Measurements from ENCODE around the gene LCN1. TPM values are rescaled to one million over a fixed set of nuclear protein-coding genes. Genes with fewer than 3 reads are reported as not detected.
"Not testable (repeated sequence)": the region's sequence is repeated elsewhere in the genome, so short reads cannot be mapped to it uniquely, and the experiment has no call there.

The LCN1 gene
- total RNA-seq, 1 donor = not detected

DNA sequence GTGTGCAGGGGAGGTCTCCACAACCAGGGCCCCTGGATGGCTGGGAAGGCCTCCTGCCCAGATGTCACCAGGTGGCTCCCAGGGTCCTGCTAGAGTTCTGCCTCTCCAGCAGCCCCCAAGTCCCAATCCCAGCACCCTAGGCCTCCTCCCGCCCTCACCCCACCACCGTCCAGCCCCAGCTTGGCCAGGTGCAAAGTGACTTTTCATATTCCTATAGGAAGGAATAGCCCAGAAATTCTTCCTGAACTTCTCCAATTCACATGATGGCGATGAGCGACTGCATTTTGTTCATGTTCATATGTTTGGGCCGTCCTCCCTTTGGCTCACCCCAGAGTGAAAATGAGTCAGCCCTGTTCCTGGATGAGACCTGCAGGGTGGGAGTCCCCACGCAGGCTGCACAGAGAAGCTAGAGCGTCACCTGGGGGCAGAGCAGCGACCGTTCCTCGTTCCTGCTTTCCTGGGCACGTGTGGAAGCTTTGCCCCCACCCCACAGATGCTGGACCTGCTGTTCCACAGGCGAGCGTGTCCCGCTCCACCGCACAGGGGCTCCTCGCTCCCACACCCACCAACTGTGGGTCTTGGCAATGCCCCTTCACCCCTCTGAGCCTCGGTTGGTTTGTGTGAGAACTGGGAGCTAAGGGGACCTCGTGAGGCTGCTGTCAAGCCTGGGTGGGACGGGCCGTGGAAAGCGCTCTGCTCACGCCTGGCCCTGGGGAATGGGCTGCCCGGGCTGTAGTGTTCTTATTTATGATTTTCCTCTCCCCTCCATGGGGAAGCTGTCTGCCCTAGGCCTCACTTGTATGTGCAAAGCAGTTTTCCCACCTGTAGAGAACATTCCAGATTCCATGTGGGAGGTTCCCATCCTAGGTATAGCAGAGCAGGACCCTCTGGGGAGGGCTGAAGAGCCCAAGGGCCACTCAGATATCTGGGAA, 13.9 kb upstream of the LCN1 start:
- Histone ChIP-seq H3K4me1 (ENCODE audit: insufficient read depth, low read length) (peaks cover under 1% of the 10 kb centered on the region), H3K9me3 (ENCODE audit: low read depth, low read length) (no peaks in the 10 kb centered on the region), H3K4me3 (ENCODE audit: low read length) (no peak overlapping the region), H3K27me3 (ENCODE audit: insufficient read depth, low read length) (no peaks in the 10 kb centered on the region)

DNA sequence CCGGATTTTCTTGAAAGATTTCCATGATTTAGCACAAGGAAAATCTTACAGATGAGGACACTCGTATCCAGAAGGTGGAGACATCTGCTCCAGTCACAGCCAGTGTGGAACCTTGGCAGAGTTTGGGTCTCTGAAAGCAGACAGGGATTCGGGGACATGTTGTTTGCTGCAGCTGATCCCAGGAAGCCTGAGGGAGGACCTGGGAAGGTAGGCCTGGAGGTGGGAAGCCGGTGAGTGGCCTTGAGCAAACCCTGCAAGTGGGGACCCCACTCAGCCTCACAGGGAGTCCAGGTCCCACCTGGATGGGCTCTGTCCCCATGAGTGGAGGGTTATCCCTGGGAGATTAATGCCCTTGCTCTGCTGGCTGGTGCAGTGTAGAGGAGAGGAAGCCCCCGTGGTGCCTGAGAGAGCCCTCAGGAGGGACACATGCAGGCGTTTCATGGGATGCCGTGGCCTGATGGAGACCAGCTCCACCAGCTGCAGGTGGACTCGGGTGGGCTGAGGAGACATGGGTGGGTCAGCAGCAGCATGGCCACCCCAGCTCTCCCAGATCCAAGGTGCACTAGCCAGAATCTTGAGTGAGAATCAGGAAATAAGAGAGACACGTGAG, 12.9 kb upstream of the LCN1 start:
- Histone ChIP-seq H3K4me1 (ENCODE audit: insufficient read depth, low read length) (no peaks in the 10 kb centered on the region), H3K4me3 (ENCODE audit: low read length) (no peak overlapping the region), H3K9me3 (ENCODE audit: low read depth, low read length) (no peaks in the 10 kb centered on the region), H3K27me3 (ENCODE audit: insufficient read depth, low read length) (no peaks in the 10 kb centered on the region)

DNA sequence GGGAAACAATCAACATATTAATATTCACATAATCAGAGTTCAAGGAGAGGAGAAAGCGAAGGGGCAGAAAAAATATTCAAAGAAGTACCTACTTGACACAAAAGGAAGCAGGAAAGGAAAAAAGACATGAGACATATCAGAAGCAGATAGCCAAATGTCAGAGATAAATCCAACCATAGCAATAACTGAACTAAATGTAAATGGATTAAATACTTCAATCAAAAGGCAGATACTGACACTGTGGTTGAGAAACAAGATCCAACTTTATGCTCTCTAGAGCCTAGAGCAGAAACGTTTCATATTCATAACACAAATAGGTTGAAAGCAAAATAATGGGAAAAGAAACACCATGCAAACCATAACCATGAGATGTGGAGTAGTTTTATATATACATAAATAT, 11.8 kb upstream of the LCN1 start:
- H3K4me3 ChIP-seq (ENCODE audit: low read length) = no peak overlapping the region
- H3K9me3 ChIP-seq (ENCODE audit: low read depth, low read length) = no peaks in the 10 kb centered on the region
- no peaks in the 10 kb centered on the region for H3K27me3 ChIP-seq (ENCODE audit: insufficient read depth, low read length)
- H3K4me1 ChIP-seq (ENCODE audit: insufficient read depth, low read length) = no peaks in the 10 kb centered on the region

DNA sequence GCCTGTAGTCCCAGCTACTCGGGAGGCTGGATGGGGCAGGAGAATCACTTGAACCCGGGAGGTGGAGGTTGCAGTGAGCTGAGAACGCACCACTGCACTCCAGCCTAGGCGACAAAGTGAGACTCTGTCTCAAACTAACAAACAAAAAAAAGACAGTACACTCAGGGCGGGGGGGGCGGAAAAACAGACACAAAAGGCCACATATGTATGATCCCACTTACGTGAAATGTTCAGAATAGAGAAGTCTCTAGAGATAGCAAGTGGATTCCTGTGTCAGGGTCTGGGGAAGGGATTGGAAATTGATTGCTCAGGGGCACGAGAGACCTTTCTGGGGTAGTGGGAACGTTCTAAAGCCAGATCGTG, 9.0 kb upstream of the LCN1 start:
- Histone ChIP-seq H3K27me3 (ENCODE audit: insufficient read depth, low read length) (no peaks in the 10 kb centered on the region), H3K9me3 (ENCODE audit: low read depth, low read length) (no peaks in the 10 kb centered on the region), H3K4me1 (ENCODE audit: insufficient read depth, low read length) (no peaks in the 10 kb centered on the region), H3K4me3 (ENCODE audit: low read length) (no peak overlapping the region)

DNA sequence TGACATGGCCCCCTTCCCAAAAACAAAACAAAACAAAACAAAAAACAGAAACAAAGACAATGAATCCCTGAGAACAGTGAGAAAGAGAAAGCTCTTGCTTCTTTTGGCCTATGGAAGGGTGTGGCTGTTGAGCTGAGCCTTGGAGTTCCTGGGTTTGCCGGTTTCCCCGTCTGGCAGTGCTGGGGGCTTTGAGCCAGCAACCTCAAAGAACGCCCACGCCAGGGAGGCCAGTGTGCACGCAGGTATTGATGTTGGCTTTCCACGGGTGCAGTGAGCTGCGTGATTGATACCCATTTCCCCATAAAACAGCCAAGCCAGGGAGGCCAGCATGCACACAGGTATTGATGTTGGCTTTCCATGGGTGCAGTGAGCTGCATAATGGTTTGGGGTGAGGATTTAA, 8.3 kb upstream of the LCN1 start:
- Histone ChIP-seq H3K27me3 (ENCODE audit: insufficient read depth, low read length) (no peaks in the 10 kb centered on the region), H3K4me1 (ENCODE audit: insufficient read depth, low read length) (no peaks in the 10 kb centered on the region), H3K4me3 (ENCODE audit: low read length) (no peak overlapping the region), H3K9me3 (ENCODE audit: low read depth, low read length) (no peaks in the 10 kb centered on the region)

DNA sequence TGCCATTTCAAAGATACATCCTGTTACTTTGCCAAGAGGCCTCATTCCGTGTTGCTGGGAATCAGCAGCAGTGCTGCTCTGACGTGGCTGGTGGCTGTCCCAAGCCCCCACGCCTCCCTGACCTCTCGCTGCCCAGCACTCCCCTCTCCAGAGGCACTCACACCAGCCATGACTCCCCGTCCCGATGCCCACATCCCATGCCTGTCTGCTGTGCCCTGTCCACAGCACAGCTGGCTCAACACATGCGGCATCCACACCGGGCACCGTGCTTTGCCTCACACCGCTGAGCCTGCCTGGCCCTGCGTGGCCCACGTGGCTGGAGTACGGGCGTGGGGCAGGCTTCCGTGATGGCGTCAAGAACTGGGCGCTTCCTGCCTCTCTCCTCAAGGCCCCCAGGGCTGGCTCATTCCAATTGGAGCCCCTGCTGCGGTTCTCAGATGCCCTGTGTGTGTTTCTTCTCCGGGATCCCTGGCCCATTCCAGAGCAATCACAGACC, 7.8 kb upstream of the LCN1 start:
- Histone ChIP-seq H3K4me3 (ENCODE audit: low read length) (no peak overlapping the region), H3K27me3 (ENCODE audit: insufficient read depth, low read length) (no peaks in the 10 kb centered on the region), H3K4me1 (ENCODE audit: insufficient read depth, low read length) (no peaks in the 10 kb centered on the region), H3K9me3 (ENCODE audit: low read depth, low read length) (no peaks in the 10 kb centered on the region)

DNA sequence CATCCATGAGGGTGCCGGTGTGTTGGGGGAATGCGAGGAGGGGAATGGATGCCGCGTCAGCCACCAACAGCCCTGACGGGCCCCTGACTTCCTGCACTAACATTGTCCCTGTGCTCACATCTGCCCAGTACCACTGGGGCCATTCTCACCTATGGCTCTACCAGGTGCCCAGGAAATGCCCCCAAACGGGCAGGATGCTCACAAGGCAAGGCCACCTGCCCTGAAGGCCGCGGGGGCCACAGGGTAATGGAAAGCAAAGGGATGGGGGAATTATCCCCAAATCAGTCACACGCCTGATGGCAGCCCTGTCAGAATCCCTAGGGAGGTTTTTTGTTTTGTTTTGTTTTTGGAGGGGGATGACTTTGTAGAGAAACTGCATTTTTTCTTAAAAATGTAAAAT, 7.3 kb upstream of the LCN1 start:
- H3K27me3 ChIP-seq (ENCODE audit: insufficient read depth, low read length); H3K4me1 ChIP-seq (ENCODE audit: insufficient read depth, low read length); H3K9me3 ChIP-seq (ENCODE audit: low read depth, low read length); H3K4me3 ChIP-seq (ENCODE audit: low read length): not testable (repeated sequence)

DNA sequence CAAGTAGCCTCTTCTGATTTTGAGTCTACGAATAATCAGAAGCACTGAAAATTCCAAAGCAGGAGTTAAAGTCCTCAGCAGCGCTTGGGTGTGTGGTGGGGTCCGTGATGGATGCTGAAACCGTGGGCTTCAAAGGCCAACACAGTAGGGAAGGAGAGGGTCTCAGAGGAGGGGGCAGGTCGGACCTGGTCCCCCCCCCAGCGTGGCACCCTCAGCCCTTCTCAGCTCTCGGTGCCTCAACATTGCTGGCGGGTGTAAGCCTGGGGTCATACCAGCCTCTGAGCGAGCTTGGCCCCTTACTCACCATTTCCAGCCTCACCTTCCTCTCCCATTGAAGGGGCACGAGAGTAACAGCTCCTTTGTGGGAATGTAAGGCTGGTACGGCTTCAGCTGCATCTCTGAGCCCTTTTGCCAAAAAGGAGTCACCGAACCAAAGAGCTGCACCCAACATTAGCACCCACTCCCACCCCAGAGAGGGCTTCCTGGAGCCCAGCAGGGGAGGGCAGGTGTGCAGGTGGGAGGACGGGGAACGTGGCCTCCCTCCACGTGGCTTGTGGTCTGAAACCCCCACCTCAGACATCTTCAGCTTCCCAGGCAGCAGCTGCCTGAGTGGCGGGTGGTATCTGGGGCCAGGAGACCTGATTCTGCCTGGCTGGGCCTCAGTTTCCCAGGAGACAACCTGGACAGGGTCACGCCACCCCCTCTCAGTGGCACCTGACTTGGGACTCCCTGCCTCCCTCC, 6.7 kb upstream of the LCN1 start:
- no peak overlapping the region for H3K4me3 ChIP-seq (ENCODE audit: low read length)
- no peaks in the 10 kb centered on the region for H3K9me3 ChIP-seq (ENCODE audit: low read depth, low read length)
- no peaks in the 10 kb centered on the region for H3K4me1 ChIP-seq (ENCODE audit: insufficient read depth, low read length)
- H3K27me3 ChIP-seq (ENCODE audit: insufficient read depth, low read length) = no peaks in the 10 kb centered on the region

DNA sequence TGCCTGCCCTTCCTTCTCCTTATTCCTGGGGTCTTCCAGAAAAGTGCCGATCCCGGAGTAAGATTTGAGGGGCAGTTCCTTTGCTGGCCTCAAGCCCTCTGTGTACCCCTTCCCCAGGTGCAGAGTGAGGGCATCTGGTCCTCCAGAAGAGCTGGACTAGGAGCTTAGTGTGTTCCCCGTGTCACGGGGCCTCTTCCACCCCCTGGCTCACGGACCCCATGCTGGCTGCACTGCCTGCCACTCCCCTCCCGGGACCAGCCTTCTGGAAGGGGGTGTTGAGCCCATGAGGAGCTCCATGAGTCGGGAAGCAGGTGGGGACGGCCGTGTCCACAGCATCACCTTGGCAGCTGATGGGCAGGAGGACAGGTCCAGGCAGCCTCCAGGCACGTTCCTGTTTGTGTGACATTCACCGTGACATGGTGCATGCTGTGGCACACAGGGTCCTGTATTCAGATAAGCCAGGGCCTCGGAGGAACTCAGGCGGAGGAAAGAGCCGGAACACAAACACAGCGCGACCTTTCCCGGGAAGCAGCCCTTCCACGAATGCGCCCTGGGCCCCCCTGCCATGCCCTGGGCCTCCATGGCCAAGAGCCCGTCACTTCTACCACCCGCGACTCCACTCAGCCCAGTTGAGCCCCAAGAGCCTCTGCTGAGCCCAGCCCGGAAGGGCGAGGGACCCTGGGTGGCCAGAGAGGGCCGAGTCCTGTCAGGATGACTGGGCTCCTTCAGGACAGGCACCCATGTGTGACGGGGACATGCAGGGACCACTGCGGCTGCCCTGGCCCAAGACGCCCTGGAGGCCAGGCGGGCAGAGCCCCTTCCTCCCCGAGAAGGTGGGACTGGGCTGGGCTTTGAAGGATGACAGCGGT, 5.9 kb upstream of the LCN1 start:
- Histone ChIP-seq H3K9me3 (ENCODE audit: low read depth, low read length) (no peaks in the 10 kb centered on the region), H3K4me1 (ENCODE audit: insufficient read depth, low read length) (no peaks in the 10 kb centered on the region)

DNA sequence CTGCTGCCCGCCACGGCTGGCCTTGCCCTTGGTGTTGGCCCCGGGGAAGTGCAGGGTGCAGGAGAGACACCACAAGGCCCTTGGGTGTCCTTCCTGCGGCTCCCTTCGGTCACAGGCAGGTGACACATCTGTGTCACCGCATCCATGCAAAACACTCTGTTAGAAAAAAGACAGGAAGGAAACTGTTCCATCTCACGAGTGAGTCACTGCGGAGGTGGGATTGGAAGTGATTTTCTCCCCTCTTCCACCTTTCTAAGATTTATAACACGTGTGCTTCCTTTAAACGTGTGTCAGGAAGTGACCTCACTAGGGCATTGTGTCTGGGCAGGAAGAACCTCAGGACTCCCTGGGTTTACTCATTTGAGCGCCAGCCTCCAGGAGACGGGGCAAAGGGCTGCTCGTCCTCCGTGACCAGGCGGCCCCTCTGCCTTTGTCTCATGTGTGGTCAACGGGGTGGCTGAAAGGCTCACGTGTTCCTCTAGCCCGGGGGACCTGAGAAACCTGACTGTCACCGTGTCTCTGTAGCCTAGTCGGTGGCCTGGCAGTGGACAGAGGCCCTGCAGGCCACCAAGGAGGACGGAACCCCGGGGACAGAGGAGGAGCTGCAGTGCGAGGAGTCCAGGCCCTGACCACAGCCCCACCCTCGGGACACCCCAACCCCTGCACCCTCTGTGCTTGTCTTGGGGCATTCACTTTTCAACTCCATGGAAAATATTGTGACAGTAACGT, 4.9 kb upstream of the LCN1 start:
- Histone ChIP-seq H3K27me3 (ENCODE audit: insufficient read depth, low read length) (no peaks in the 10 kb centered on the region), H3K4me1 (ENCODE audit: insufficient read depth, low read length) (no peaks in the 10 kb centered on the region), H3K9me3 (ENCODE audit: low read depth, low read length) (no peaks in the 10 kb centered on the region), H3K4me3 (ENCODE audit: low read length) (no peak overlapping the region)

More for the DNA sequence above, 5.9 kb upstream of the LCN1 start:
- H3K27me3 ChIP-seq (ENCODE audit: insufficient read depth, low read length) = no peaks in the 10 kb centered on the region
- H3K4me3 ChIP-seq (ENCODE audit: low read length) = no peak overlapping the region

DNA sequence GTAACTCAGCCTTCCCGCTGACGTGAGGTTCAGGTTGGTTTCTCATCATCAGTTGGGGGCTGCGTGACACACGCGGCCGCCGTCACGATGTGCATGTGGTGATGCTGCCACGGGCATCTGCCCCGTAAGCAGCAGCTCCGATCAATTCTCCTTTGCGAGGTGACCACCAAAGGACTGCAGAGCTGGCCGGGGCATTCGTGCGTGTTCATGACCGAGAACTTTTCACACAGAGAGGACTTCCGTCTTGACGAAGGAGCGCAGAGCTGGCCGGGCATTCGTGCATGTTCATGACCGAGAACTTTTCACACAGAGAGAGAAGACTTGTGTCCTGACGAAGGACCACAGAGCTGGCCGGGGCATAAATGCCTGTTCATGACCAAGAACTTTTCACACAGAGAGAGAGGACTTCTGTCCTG, 3.8 kb upstream of the LCN1 start:
- Histone ChIP-seq H3K27me3 (ENCODE audit: insufficient read depth, low read length) (no peaks in the 10 kb centered on the region), H3K4me3 (ENCODE audit: low read length) (no peak overlapping the region), H3K9me3 (ENCODE audit: low read depth, low read length) (no peaks in the 10 kb centered on the region), H3K4me1 (ENCODE audit: insufficient read depth, low read length) (no peaks in the 10 kb centered on the region)

DNA sequence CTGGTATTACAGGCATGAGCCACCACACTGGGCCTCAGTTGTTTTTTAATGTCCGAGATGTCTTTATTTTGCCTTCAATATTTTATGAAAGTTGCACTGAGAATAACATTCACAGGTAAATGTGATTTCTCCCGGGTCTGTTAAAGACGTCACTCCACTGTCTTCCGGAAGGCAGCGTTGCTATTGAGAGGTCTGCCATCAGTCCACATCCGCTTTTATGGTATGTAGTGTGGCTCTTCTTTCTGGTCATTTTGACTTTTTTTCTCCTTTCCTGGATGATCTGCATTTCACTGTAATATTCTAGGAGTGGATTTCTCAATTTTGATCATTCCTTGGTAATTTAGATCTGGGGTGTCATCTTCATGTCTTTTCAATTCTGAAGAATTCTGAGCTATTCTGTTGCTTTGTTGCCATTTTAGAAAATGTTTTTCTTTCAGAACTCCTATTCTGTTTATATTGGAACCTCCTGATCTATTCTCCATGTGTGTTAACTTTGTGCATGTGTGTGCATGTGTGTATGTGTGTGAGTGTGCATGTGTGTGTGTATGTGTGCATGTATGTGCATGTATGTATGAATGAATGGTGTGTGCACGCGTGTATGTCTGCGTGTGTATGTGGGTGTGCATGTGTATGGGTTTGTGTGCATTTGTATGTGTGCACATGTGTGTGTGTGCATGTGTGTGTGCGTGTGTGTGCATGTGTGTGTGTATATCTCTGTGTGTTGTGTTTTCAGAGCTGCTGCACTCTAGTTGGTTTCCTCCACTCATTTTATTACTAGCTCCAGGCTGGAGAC, 1.9 kb upstream of the LCN1 start:
- no peaks in the 10 kb centered on the region for H3K9me3 ChIP-seq (ENCODE audit: low read depth, low read length)
- no peaks in the 10 kb centered on the region for H3K27me3 ChIP-seq (ENCODE audit: insufficient read depth, low read length)
- no peak overlapping the region for H3K4me3 ChIP-seq (ENCODE audit: low read length)
- no peaks in the 10 kb centered on the region for H3K4me1 ChIP-seq (ENCODE audit: insufficient read depth, low read length)

DNA sequence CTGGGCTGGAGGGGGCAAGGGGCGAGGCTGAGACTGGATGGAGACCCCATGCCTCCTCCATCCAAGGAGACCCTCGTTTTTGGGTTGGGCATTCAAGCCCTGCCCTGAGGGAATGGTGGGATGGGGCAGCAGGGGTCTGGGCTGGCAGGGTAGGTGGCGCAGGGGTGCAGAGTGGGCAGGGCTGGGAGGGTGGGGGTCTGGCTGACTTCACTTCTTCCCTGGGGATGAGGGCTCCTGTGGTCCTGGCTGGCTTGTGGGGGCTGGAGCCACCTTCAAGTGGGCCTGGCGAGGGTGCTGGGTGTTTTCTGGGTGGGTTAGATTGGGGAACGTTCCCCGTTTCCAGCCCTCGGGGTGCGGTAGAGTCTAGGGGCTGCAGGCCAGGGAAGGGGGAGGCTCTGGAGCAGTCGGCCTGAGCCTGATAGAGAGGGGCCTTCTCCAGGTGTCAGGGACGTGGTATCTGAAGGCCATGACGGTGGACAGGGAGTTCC, 412 bp downstream of the LCN1 start:
- no peaks in the 10 kb centered on the region for H3K4me1 ChIP-seq (ENCODE audit: insufficient read depth, low read length)
- H3K4me3 ChIP-seq (ENCODE audit: low read length) = no peak overlapping the region
- H3K27me3 ChIP-seq (ENCODE audit: insufficient read depth, low read length) = no peaks in the 10 kb centered on the region
- no peaks in the 10 kb centered on the region for H3K9me3 ChIP-seq (ENCODE audit: low read depth, low read length)

All from mononuclear cell (primary cell).